Measurements from ENCODE around the gene HDGFL2.

Gene HDGFL2

GRCh38 chr19:4444765-4445741 lies 27.0 kb upstream of the HDGFL2 start:
- DNase-seq (ENCODE audit: extremely low read depth, low read depth), result no peak
- no peak overlapping the region for H3K4me3 ChIP-seq (replicated peaks; ENCODE audit: low read depth, low read length)
- no peak for TF ChIP-seq CTCF (IDR thresholded peaks at IDR 0.05; ENCODE audit: low read depth, low read length, missing control alignments)

GRCh38 chr19:4445963-4446703 lies 26.0 kb upstream of the HDGFL2 start:
- DNase-seq (ENCODE audit: extremely low read depth, low read depth), result no peak
- TF ChIP-seq CTCF (IDR thresholded peaks at IDR 0.05; ENCODE audit: low read depth, low read length, missing control alignments), result no peak
- H3K4me3 ChIP-seq (replicated peaks; ENCODE audit: low read depth, low read length), result no peak overlapping the region

GRCh38 chr19:4446704-4447200 lies 25.3 kb upstream of the HDGFL2 start:
- DNase-seq (ENCODE audit: extremely low read depth, low read depth), result no peak
- H3K4me3 ChIP-seq (replicated peaks; ENCODE audit: low read depth, low read length), result no peak overlapping the region
- TF ChIP-seq CTCF (IDR thresholded peaks at IDR 0.05; ENCODE audit: low read depth, low read length, missing control alignments), result no peak

- H3K4me3 ChIP-seq (replicated peaks; ENCODE audit: low read depth, low read length), result no peak overlapping the region
- TF ChIP-seq CTCF (IDR thresholded peaks at IDR 0.05; ENCODE audit: low read depth, low read length, missing control alignments), result no peak
- DNase-seq (ENCODE audit: extremely low read depth, low read depth), result no peak
Measured at GRCh38 chr19:4447327-4448146, 24.6 kb upstream of the HDGFL2 start.

- DNase-seq (ENCODE audit: extremely low read depth, low read depth), result no peak
- TF ChIP-seq CTCF (IDR thresholded peaks at IDR 0.05; ENCODE audit: low read depth, low read length, missing control alignments), result no peak
- H3K4me3 ChIP-seq (replicated peaks; ENCODE audit: low read depth, low read length), result no peak overlapping the region
Measured at GRCh38 chr19:4448147-4448985, 23.7 kb upstream of the HDGFL2 start.
